Suprapubic skin (tissue), 4 donors: ENCODE results near the gene PEPD. TPM values are rescaled to one million over a fixed set of nuclear protein-coding genes. Genes with fewer than 3 reads are reported as not detected.
A peak's percentile ranks its signal among the peaks of the same experiment; 100 is the strongest.

Experiments
- DNase-seq, 2 donors: peaks; one replicate each; pipeline ENCODE4 v3.0.0-alpha.2; 2019; ENCODE audit warnings: low spot score in 2 of 2
- H3K27ac ChIP-seq: fragments of 200-600 bp; sonication (generic); one replicate; pipeline ENCODE4 v1.5.1; 2019
- H3K27me3 ChIP-seq: fragments of 200-600 bp; sonication (generic); one replicate; pipeline ENCODE4 v1.5.1; 2019
- H3K36me3 ChIP-seq: fragments of 200-600 bp; sonication (generic); one replicate; pipeline ENCODE4 v1.5.1; 2019
- H3K4me1 ChIP-seq: fragments of 200-600 bp; sonication (generic); one replicate; pipeline ENCODE4 v1.5.1; 2019
- H3K4me3 ChIP-seq: fragments of 200-600 bp; sonication (generic); one replicate; pipeline ENCODE4 v1.5.1; 2019; ENCODE audit warnings: mild to moderate bottlenecking
- H3K9me3 ChIP-seq: fragments of 200-600 bp; sonication (generic); one replicate; pipeline ENCODE4 v1.5.1; 2019
- EP300 ChIP-seq: sonication (generic); formaldehyde crosslinking; IDR thresholded peaks from one replicate; pipeline ENCODE4 v1.6.1; 2017; ENCODE audit warnings: antibody characterized with exemption
- POLR2A ChIP-seq, 2 donors: fragments of 450-650 bp; IDR thresholded peaks; one replicate each; pipeline ENCODE4 v1.6.1; 2017; ENCODE audit warnings: antibody characterized with exemption in 2 of 2, mild to moderate bottlenecking in 2 of 2, moderate library complexity in 2 of 2
- POLR2AphosphoS5 ChIP-seq, 3 donors: sonication (generic); formaldehyde crosslinking; IDR thresholded peaks; one replicate each; pipeline ENCODE4 v1.6.1; 2017; ENCODE audit warnings: antibody characterized with exemption in 3 of 3
- WGBS: methylation state at CpG from one replicate; pipeline ENCODE4 v1.1.5; 2018; 5-methylcytosine and 5-hydroxymethylcytosine counted together
- total RNA-seq, 4 donors: library from RNA; depleted of rRNA; stranded (reverse); fragments of >200 nt; gene quantifications; one replicate each; pipeline ENCODE4 v1.1.0, GENCODE V29; 2016
- TF ChIP-seq, protein P1 (sequence below), 2 donors: fragments of 200-600 bp in 1 of 2; fragments of 450-650 bp in 1 of 2; sonication (generic) in 1 of 2; IDR thresholded peaks; one replicate each; pipeline ENCODE4 v1.5.1; 2016 to 2019; ENCODE audit warnings: antibody characterized with exemption in 2 of 2, mild to moderate bottlenecking in 1 of 2, moderate library complexity in 1 of 2

PEPD gene
- total RNA-seq, 4 donors from 2014 or later, result 35.2 to 73.8 (median 55.9) TPM

DNA sequence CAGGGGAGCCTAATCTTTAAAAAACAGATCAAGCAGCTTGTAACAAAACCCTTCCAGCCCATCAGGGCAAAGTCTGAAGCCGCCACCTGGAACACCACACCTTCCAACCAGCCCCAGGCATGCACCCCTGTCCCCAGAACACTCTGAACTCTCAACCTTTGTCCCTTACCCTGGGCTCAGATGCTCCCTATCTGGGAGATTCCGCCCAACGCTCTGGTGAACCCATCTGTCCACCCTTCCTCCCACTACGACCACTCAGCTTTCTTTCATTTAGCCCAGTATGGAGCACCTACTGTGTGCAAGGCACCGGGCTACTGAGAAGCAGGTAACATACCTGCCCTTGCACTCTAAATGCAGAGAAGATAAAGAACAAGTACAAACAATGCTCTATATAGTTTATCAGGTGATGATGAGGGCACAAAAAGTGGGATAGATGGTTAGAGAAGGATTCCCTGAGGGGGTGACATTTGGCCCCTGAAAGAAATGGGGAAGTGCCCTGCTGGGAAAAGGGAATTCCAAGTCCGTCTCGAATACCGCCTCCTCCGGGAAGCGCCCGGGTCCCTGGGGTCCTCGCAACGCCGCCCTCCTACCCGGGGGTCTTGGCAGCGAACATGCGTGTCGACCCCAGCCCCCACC, 629 bp downstream of the PEPD start:
- peaks cover 21% of the 10 kb centered on the region for H3K4me1 ChIP-seq
- 26% methylated on average over 6 of the region's 18 CpGs for WGBS
- peak overlapping the region; percentile 84 for H3K4me3 ChIP-seq
- H3K9me3 ChIP-seq, result no peaks in the 10 kb centered on the region
- no peaks in the 10 kb centered on the region for H3K27me3 ChIP-seq
- H3K36me3 ChIP-seq, result no peaks in the 10 kb centered on the region
- no peak for DNase-seq
- TF ChIP-seq POLR2A (IDR thresholded peaks at IDR 0.05), result no peak
- no peak for TF ChIP-seq EP300
- TF ChIP-seq, protein P1, sequence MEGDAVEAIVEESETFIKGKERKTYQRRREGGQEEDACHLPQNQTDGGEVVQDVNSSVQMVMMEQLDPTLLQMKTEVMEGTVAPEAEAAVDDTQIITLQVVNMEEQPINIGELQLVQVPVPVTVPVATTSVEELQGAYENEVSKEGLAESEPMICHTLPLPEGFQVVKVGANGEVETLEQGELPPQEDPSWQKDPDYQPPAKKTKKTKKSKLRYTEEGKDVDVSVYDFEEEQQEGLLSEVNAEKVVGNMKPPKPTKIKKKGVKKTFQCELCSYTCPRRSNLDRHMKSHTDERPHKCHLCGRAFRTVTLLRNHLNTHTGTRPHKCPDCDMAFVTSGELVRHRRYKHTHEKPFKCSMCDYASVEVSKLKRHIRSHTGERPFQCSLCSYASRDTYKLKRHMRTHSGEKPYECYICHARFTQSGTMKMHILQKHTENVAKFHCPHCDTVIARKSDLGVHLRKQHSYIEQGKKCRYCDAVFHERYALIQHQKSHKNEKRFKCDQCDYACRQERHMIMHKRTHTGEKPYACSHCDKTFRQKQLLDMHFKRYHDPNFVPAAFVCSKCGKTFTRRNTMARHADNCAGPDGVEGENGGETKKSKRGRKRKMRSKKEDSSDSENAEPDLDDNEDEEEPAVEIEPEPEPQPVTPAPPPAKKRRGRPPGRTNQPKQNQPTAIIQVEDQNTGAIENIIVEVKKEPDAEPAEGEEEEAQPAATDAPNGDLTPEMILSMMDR (IDR thresholded peaks at IDR 0.05), result no peak
- TF ChIP-seq POLR2AphosphoS5 (IDR thresholded peaks at IDR 0.05), result no peak
- H3K27ac ChIP-seq, result peak overlapping the region; percentile 57

DNA sequence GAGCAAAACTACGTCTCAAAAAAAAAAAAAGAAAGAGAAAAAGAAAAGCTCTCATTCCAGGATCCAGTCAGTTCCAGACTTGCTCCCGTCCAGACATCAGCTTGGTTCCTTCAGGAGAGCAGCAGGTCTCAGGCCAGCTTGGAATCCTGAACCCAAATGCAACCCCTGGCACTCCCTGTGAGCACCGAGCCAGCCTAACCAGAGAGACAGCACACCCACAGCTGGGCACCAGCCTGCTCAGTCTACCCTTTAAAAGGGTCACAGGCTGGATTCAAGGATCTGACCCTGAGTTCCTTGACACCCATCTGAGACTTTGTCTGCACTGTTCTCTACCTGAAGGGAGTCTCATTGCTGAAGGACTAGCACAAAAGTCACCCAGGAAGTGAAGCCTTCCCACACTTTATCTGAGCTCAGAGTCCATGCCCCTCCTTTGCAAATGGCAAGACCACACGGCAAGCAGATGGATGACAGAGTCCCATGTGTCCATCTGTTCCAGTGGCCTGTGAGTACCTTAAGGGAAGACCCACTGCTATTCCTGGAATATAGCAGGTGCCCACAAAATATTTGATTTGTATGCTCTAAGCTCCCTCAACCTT, 1.4 kb downstream of the PEPD start:
- WGBS, result 72% methylated on average over 4 of the region's 4 CpGs
- H3K36me3 ChIP-seq, result no peaks in the 10 kb centered on the region
- H3K4me1 ChIP-seq, result peaks cover 21% of the 10 kb centered on the region
- H3K9me3 ChIP-seq, result no peaks in the 10 kb centered on the region
- H3K27me3 ChIP-seq, result no peaks in the 10 kb centered on the region
- H3K4me3 ChIP-seq, result no peak overlapping the region
- DNase-seq, result no peak
- H3K27ac ChIP-seq, result no peak overlapping the region
- TF ChIP-seq, protein P1 (IDR thresholded peaks at IDR 0.05), result no peak
- TF ChIP-seq POLR2A (IDR thresholded peaks at IDR 0.05), result no peak
- TF ChIP-seq EP300, result no peak
- no peak for TF ChIP-seq POLR2AphosphoS5 (IDR thresholded peaks at IDR 0.05)

DNA sequence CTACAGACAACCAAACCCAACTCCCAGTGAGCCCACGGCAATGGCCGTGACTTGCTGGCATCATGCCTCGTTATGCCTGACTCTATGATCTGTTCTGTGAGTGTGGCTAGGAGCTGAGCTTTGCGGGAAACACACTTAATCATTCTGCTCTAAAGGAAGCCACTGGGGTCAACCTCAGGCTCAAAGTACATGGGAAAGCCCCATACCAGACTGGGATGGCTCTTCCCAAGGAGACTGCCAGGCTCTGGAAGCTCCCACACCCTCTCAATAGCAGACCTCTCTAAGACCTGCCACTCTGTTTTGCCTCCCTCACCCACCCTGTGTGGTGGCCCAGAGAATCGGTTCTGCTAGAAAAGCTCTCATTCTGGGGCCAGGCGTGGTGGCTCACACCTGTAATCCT, 2.2 kb downstream of the PEPD start:
- 73% methylated on average over 6 of the region's 6 CpGs for WGBS
- H3K4me1 ChIP-seq, result peaks cover 21% of the 10 kb centered on the region
- no peak overlapping the region for H3K4me3 ChIP-seq
- H3K9me3 ChIP-seq, result no peaks in the 10 kb centered on the region
- no peak for DNase-seq
- H3K27ac ChIP-seq, result no peak overlapping the region
- TF ChIP-seq EP300 (no peak), POLR2AphosphoS5 (IDR thresholded peaks at IDR 0.05) (no peak), POLR2A (IDR thresholded peaks at IDR 0.05) (no peak)
- TF ChIP-seq, protein P1 (IDR thresholded peaks at IDR 0.05), result no peak
- no peaks in the 10 kb centered on the region for H3K36me3 ChIP-seq
- H3K27me3 ChIP-seq, result no peaks in the 10 kb centered on the region

DNA sequence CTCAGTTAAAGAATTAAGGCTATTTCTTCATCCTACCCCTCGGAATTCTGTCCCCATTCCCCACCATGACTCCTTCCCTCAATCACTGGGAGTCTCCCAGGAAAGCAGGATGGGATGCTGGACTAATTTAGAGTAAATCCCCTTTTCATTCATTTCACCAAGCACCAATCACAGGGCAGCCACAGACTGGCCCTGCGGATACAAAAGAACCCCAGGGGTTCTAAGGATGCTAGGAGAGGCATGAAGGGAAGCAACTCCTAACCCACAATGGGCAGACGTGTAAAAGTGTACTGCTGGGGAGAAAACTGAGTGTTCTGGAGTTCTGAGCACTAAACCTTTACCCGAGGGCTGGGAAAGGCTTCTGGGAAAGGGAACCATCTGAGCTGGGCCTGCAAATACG, 3.0 kb downstream of the PEPD start:
- TF ChIP-seq POLR2A (IDR thresholded peaks at IDR 0.05) (no peak), EP300 (no peak), POLR2AphosphoS5 (IDR thresholded peaks at IDR 0.05) (no peak)
- TF ChIP-seq, protein P1 (IDR thresholded peaks at IDR 0.05), result no peak
- 76% methylated on average over 5 of the region's 5 CpGs for WGBS
- H3K27me3 ChIP-seq, result no peaks in the 10 kb centered on the region
- no peaks in the 10 kb centered on the region for H3K36me3 ChIP-seq
- H3K4me1 ChIP-seq, result peaks cover 21% of the 10 kb centered on the region
- no peaks in the 10 kb centered on the region for H3K9me3 ChIP-seq
- H3K27ac ChIP-seq, result no peak overlapping the region
- H3K4me3 ChIP-seq, result no peak overlapping the region
- DNase-seq, result no peak

DNA sequence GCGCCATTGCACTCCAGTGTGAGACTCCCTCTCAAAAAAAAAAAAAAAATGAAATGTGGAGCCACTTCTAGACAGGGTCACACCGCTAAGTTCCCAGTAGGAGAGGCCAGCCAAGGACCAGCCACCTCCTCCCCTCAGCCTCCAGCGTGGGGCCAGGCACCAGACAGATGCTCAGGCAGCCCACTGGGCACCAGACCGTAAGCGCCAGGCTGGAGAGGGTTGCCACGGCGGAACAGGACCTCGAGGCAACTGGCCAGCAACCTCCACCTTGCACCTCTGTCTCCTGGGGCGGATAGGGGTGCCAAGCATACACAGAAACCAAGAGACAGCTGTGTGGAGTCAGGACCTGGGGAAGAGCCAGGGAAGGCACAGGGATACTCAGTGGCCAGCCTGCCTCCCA, 3.7 kb downstream of the PEPD start:
- H3K9me3 ChIP-seq, result no peaks in the 10 kb centered on the region
- no peak overlapping the region for H3K4me3 ChIP-seq
- H3K27ac ChIP-seq, result no peak overlapping the region
- H3K36me3 ChIP-seq, result no peaks in the 10 kb centered on the region
- H3K27me3 ChIP-seq, result no peaks in the 10 kb centered on the region
- 100% methylated on average over 3 of the region's 9 CpGs for WGBS
- H3K4me1 ChIP-seq, result peaks cover 21% of the 10 kb centered on the region
- TF ChIP-seq POLR2AphosphoS5 (IDR thresholded peaks at IDR 0.05), result no peak
- TF ChIP-seq, protein P1 (IDR thresholded peaks at IDR 0.05), result no peak
- DNase-seq, result no peak
